BE2C (cell line): Measurements from ENCODE around the gene DOCK9.

Experiments used
- DNase-seq: peaks from one replicate; pipeline ENCODE4 v3.0.0-alpha.2; 2020
- H3K27me3 ChIP-seq: fragments of 250-450 bp; sonication (Bioruptor Pico); 2 replicates; pipeline ENCODE4 v1.5.1; 2020; ENCODE audit warnings: mild to moderate bottlenecking
- H3K36me3 ChIP-seq: fragments of 250-450 bp; sonication (Bioruptor Pico); 2 replicates; pipeline ENCODE4 v1.5.1; 2020; ENCODE audit warnings: mild to moderate bottlenecking
- H3K4me1 ChIP-seq: fragments of 250-450 bp; sonication (Bioruptor Pico); 2 replicates; pipeline ENCODE4 v1.5.1; 2020
- H3K4me3 ChIP-seq: 2 replicates; pipeline ENCODE4 v1.5.1; 2011; ENCODE audit warnings: low read depth, low read length
- H3K9me3 ChIP-seq: fragments of 250-450 bp; sonication (Bioruptor Pico); 2 replicates; pipeline ENCODE4 v1.5.1; 2020
- CTCF ChIP-seq: IDR thresholded peaks from 2 replicates; pipeline ENCODE4 v1.5.1; 2012; ENCODE audit warnings: mild to moderate bottlenecking, low read depth, low read length

The DOCK9 gene

DNA sequence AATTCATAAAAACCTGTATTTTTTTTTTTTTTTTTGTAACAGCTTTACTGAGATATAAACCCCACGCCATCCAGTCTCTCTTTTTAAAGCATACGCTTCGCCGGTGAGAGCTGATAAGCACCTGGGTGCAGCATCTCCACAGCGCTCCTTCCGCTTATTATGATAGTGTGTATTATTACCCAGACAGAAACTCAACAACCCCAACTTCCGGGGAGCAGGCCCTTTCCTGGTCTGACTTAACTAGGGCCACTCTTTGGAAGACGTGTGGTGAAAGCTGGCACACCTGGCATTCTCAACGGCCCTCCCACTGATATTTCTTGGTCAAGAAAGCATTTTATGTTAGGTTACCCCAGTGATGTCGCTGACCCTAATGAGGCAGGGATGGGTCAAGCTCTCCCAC is 173.9 kb downstream of the DOCK9 start:
- no peaks in the 10 kb centered on the region for H3K27me3 ChIP-seq
- no peak for DNase-seq
- no peak for TF ChIP-seq CTCF
- H3K4me3 ChIP-seq, result no peak overlapping the region
- H3K4me1 ChIP-seq, result no peaks in the 10 kb centered on the region
- no peaks in the 10 kb centered on the region for H3K9me3 ChIP-seq
- H3K36me3 ChIP-seq, result no peaks in the 10 kb centered on the region

GRCh38 chr13:98803111-98803561 is 174.7 kb downstream of the DOCK9 start:
- no peak for DNase-seq
- no peaks in the 10 kb centered on the region for H3K27me3 ChIP-seq
- no peaks in the 10 kb centered on the region for H3K4me1 ChIP-seq
- no peaks in the 10 kb centered on the region for H3K36me3 ChIP-seq
- no peak for TF ChIP-seq CTCF
- H3K9me3 ChIP-seq, result no peaks in the 10 kb centered on the region
- H3K4me3 ChIP-seq, result no peak overlapping the region

DNA sequence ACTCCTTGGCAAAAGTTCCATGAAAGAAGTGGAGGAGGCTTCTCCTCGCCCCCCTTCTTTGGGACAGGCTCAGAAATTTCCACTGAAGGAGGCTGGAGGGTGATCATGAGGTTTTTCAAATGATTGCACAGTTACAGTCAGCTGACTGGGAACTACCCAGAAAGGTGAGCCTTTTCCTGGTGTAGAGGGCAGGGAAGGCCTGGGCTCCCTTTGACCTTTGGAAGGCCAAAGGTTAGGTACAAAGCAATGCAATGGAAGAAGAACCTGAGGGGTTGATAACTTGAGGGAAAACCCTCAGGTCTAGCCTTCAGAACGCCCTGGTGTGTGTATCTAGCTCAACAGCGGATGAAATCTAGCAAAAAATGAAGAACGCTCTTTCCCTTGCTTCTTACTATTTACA is 175.3 kb downstream of the DOCK9 start:
- Histone ChIP-seq H3K36me3 (no peaks in the 10 kb centered on the region), H3K4me3 (no peak overlapping the region), H3K27me3 (no peaks in the 10 kb centered on the region), H3K4me1 (no peaks in the 10 kb centered on the region), H3K9me3 (no peaks in the 10 kb centered on the region)
- DNase-seq, result no peak
- no peak for TF ChIP-seq CTCF

- TF ChIP-seq CTCF, result no peak
- no peak for DNase-seq
- H3K36me3 ChIP-seq, result no peaks in the 10 kb centered on the region
- H3K4me3 ChIP-seq, result no peak overlapping the region
- H3K27me3 ChIP-seq, result no peaks in the 10 kb centered on the region
- H3K9me3 ChIP-seq, result no peaks in the 10 kb centered on the region
- no peaks in the 10 kb centered on the region; the same call in 1 of the 2 replicates for H3K4me1 ChIP-seq
These were observed 176.0 kb downstream of the DOCK9 start for GRCh38 chr13:98801626-98802418.

- no peak for TF ChIP-seq CTCF
- no peaks in the 10 kb centered on the region for H3K27me3 ChIP-seq
- no peaks in the 10 kb centered on the region; the same call in 1 of the 2 replicates for H3K4me1 ChIP-seq
- DNase-seq, result no peak
- H3K36me3 ChIP-seq, result no peaks in the 10 kb centered on the region
- H3K9me3 ChIP-seq, result no peaks in the 10 kb centered on the region
- H3K4me3 ChIP-seq, result no peak overlapping the region
These were observed 177.8 kb downstream of the DOCK9 start for GRCh38 chr13:98800078-98800477.

DNA sequence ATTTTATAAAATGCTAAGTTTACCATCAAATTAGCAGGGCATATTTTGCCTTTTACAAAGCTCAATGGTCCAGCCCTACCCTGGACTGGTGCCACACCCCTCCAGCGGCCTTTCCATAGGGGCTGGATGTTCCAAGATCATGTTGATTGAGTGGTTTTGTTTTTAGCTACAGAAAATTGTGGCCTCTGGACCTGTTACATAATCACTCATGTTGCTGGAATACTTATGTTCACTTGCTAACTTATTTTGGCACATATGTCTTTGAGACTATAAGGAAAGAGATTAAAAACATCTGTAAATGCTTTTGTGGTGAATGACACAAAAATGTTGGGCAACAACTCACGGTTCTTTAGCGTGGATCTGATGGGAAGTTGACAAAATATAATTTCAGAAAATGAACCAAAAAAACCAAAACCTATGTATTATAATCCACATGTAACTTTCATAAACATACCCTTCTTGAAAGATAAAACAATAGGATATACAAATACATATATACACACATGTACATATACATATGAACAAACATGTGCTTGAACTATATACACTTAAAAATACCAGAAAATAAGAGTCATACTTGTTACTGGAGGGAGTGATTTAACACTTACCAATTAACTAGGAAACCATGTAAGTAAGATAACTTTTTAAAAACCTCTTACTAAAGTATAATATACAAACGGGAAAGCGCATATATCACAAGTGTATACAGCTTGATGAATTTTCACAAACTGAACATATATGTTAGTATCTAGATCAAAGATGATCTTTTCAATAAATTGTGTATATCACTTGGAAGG is 178.8 kb downstream of the DOCK9 start:
- Histone ChIP-seq H3K4me1 (no peaks in the 10 kb centered on the region; the same call in 1 of the 2 replicates), H3K4me3 (no peak overlapping the region), H3K36me3 (no peaks in the 10 kb centered on the region), H3K27me3 (no peaks in the 10 kb centered on the region), H3K9me3 (no peaks in the 10 kb centered on the region)
- no peak for TF ChIP-seq CTCF
- DNase-seq, result no peak
